Measurements from ENCODE around the gene RAB27A. TPM values are rescaled to one million over a fixed set of nuclear protein-coding genes. Genes with fewer than 3 reads are reported as not detected.

RAB27A gene
- total RNA-seq, 2 donors from 2014 or later = 21.0 to 40.7 TPM

GRCh38 chr15:55222588-55222987 is 67.0 kb downstream of the RAB27A start:
- DNase-seq (ENCODE audit: low spot score) = no peak
- Histone ChIP-seq H3K4me3 (no peak overlapping the region), H3K27ac (no peak overlapping the region), H3K27me3 (replicated peaks; ENCODE audit: insufficient read depth) (no peaks in the 10 kb centered on the region), H3K4me1 (ENCODE audit: control insufficient read depth in 1 of 2, low read depth in 2 of 2) (peaks cover 10 to 24% of the 10 kb centered on the region in 2 donors), H3K36me3 (peaks cover 7% of the 10 kb centered on the region), H3K9me3 (no peaks in the 10 kb centered on the region)
- TF ChIP-seq CTCF (IDR thresholded peaks at IDR 0.05) = no peak
- ATAC-seq (ENCODE audit: insufficient number of reproducible peaks, low FRiP score, low read depth) = no peak

GRCh38 chr15:55221090-55222011 is 68.3 kb downstream of the RAB27A start:
- no peak for DNase-seq (ENCODE audit: low spot score)
- ATAC-seq (ENCODE audit: insufficient number of reproducible peaks, low FRiP score, low read depth) = peak; percentile 76
- peaks cover 7% of the 10 kb centered on the region for H3K36me3 ChIP-seq
- TF ChIP-seq CTCF (IDR thresholded peaks at IDR 0.05) = no peak
- no peaks in the 10 kb centered on the region for H3K27me3 ChIP-seq (replicated peaks; ENCODE audit: insufficient read depth)
- H3K27ac ChIP-seq = peak overlapping the region; percentile 73 to 76
- no peaks in the 10 kb centered on the region for H3K9me3 ChIP-seq
- H3K4me3 ChIP-seq = no peak overlapping the region
- peaks cover 10 to 24% of the 10 kb centered on the region in 2 donors for H3K4me1 ChIP-seq (ENCODE audit: control insufficient read depth in 1 of 2, low read depth in 2 of 2)

GRCh38 chr15:55220606-55221005 is 69.0 kb downstream of the RAB27A start:
- peak overlapping the region; percentile 73 to 76 for H3K27ac ChIP-seq

GRCh38 chr15:55218056-55218455 is 71.6 kb downstream of the RAB27A start:
- no peak for ATAC-seq (ENCODE audit: insufficient number of reproducible peaks, low FRiP score, low read depth)
- no peak for TF ChIP-seq CTCF (IDR thresholded peaks at IDR 0.05)
- H3K4me3 ChIP-seq = no peak overlapping the region
- DNase-seq (ENCODE audit: low spot score) = no peak
- peaks cover 10 to 24% of the 10 kb centered on the region in 2 donors for H3K4me1 ChIP-seq (ENCODE audit: control insufficient read depth in 1 of 2, low read depth in 2 of 2)
- no peaks in the 10 kb centered on the region for H3K27me3 ChIP-seq (replicated peaks; ENCODE audit: insufficient read depth)
- no peaks in the 10 kb centered on the region for H3K9me3 ChIP-seq
- peaks cover 3% of the 10 kb centered on the region for H3K36me3 ChIP-seq
- H3K27ac ChIP-seq = peak overlapping the region; percentile 51 to 52

More at GRCh38 chr15:55220606-55221005, 69.0 kb downstream of the RAB27A start:
- Histone ChIP-seq H3K36me3 (peaks cover 7% of the 10 kb centered on the region), H3K4me3 (no peak overlapping the region), H3K9me3 (no peaks in the 10 kb centered on the region), H3K4me1 (ENCODE audit: control insufficient read depth in 1 of 2, low read depth in 2 of 2) (peaks cover 10 to 24% of the 10 kb centered on the region in 2 donors), H3K27me3 (replicated peaks; ENCODE audit: insufficient read depth) (no peaks in the 10 kb centered on the region)
- no peak for TF ChIP-seq CTCF (IDR thresholded peaks at IDR 0.05)
- ATAC-seq (ENCODE audit: insufficient number of reproducible peaks, low FRiP score, low read depth) (no peak), DNase-seq (ENCODE audit: low spot score) (no peak)

- H3K4me3 ChIP-seq = no peak overlapping the region
- DNase-seq (ENCODE audit: low spot score) (no peak), ATAC-seq (ENCODE audit: insufficient number of reproducible peaks, low FRiP score, low read depth) (no peak)
- peaks cover 7% of the 10 kb centered on the region for H3K36me3 ChIP-seq
- no peaks in the 10 kb centered on the region for H3K27me3 ChIP-seq (replicated peaks; ENCODE audit: insufficient read depth)
- no peak overlapping the region for H3K27ac ChIP-seq
- no peaks in the 10 kb centered on the region for H3K4me1 ChIP-seq (ENCODE audit: control insufficient read depth in 1 of 2, low read depth in 2 of 2)
- TF ChIP-seq CTCF (IDR thresholded peaks at IDR 0.05) = no peak
- no peaks in the 10 kb centered on the region for H3K9me3 ChIP-seq
Measured at GRCh38 chr15:55204464-55204863, 85.1 kb downstream of the RAB27A start.

Measured in thoracic aorta (tissue), 2 donors.